GM21723 (cell line): ENCODE results near the gene SPOP.
"Not testable (repeated sequence)": the region's sequence is repeated elsewhere in the genome, so short reads cannot be mapped to it uniquely, and the experiment has no call there.

ENCODE experiments used
- ATAC-seq: cut with Tn5 transposase; IDR thresholded peaks from one replicate; pipeline ENCODE4 v1.9.1; 2021; ENCODE audit warnings: mild to moderate bottlenecking, moderate library complexity; ENCODE audit not compliant: unreplicated experiment

Gene SPOP

DNA sequence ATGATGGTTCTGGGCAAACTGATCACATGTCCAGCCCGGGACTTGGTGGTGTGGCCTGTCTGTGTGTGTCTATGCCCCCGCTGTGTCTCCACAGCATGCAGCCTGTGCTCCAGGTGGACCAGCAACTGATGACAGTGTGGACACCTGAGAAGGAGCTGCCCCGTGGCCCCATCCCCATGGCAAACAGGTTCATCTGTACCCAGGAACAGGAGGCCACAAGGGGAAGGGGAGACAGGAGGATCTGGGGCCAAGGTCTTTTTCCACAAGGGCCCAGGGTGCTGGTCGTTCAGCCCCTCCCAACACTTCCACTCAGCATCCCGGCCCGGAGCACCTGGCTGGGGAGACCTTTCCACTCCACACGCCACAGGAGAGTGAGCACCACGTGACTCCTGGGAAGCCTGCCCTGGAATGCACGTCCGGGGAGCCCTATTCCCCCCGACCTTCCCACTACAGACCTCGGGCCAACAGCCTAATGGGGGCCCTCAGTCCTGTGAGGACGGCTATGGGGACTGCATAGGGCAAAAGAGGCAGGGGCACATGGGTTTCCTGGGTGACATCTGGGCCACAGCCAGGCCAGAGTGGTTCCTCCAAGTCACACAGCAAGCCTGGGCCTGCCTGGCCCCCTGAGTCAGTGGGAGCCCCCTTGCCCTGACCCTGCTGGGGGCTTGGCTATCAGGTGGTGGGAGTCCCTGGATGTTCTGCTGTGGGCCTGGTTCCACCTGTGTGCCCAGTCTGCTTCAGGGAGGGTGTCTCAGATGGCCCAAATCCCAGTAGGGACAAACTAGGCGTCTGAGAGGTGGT is 123.0 kb downstream of the SPOP start:
- ATAC-seq = no peak

DNA sequence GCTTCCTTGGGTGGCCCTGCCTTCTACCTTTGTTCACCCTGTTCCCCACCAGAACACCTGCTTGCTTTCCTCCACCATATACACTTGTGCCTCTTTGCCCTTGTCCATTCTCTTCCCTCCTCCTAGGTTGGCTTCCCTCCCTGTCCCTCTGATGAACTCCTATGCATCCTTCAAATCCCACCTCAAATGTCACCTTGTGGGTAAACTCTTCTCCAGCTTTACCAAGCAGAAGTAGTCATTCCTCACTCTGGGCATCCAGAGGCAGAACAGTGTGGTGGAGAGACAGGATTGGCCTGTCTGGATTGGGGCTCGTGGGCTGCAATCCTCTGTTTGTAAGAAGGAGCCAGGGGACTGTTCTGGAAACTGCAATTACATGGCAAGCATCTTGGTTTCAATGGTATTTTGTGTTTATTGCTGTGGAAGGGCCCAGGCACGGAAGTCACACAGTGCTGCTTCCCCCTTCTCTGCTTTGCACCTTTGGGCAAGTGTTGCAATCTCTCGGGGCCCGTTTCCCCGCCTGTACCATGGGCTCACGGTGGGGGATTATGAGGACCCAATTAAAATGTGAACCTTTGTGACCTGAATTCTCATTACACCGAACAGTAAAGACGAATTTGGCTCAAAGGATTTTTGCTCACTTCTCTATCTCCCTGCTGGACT is 124.1 kb downstream of the SPOP start:
- ATAC-seq = no peak

DNA sequence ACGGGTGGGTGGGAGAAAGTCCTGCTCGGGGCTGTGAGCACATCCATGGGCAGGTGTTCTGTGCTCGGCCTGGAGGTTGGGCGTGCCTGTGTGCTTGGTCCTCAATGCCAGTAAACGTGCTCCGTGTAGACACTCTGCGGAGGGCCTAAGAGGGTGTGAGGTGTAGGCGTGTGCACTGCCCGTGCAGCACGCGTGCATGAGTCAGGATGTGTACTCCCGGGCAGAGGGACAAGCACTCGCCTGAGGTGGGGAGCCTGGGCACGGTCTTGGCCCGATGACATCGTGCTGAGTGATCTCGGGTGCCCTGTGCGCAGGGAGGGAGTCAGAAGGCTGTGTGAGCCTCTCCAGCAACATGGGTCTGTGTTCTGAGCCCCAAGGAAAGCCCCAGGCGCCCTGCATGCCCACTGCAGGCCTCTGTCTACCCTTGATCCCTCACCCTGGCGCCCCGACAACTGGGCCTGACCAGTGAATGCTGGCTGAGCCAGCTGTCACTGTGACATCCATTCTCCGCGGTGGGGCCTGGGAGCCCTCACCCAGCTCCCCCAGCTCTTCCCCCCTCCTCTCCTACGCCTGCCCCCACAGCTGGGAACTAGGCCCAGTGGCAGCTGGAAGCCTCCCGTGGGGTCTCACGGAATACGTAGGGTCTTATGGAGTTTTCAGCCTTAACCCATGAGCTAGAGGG is 125.7 kb downstream of the SPOP start:
- ATAC-seq = no peak

DNA sequence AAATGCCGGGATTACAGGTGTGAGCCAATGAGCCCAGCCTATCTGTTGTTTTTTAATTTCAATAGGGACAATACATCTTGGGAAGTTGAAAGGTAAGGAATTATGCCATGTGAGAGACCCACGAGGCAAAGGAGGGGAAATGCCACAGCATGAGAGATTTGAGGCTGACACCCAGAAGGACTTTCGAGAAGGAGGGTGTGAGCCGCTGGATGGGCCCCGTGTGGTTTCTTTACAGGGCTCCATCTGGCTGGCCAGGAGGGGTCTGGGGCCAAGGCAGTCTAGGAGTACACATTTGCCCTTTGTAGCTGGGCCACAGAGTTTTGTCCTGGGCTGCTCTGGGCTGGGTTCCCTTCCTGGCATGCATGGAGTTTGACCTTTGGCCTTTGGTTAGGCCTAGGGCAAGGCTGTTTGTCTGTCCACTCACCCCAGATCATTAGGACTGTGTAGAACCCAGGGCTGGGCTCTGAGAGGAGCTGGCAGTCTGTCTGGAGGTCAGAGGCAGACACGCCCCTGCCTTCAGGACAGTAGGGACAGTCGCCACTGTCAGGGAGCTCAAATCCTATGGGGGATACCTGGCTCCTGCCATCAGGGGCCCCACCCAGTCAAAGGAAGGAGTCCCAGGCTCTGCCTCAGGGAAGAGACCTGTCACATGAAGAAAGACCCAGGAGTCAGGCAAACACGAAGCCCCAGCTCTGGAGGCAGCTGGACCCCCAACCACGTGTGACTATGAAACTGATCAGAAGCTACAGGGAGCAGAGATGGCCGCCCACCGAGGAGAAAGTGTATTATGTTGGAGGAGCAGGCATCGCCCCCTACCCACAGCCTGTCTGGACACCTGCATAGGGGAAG is 126.5 kb downstream of the SPOP start:
- ATAC-seq = no peak

DNA sequence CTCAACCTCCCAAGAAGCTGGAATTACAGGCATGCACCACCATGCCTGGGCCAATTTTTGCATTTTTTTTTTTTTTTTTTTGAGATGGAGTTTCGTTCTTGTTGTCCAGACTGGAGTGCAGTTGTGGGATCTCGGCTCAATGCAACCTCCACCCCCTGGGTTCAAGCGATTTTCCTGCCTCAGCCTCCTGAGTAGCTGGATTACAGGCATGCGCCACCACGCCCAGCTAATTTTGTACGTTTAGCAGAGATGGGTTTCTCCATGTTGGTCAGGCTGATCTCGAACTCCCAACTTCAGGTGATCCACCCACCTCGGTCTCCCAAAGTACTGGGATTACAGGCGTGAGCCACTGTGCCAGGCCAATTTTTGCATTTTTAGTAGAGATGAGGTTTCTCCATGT is 127.1 kb downstream of the SPOP start:
- not testable (repeated sequence) for ATAC-seq

DNA sequence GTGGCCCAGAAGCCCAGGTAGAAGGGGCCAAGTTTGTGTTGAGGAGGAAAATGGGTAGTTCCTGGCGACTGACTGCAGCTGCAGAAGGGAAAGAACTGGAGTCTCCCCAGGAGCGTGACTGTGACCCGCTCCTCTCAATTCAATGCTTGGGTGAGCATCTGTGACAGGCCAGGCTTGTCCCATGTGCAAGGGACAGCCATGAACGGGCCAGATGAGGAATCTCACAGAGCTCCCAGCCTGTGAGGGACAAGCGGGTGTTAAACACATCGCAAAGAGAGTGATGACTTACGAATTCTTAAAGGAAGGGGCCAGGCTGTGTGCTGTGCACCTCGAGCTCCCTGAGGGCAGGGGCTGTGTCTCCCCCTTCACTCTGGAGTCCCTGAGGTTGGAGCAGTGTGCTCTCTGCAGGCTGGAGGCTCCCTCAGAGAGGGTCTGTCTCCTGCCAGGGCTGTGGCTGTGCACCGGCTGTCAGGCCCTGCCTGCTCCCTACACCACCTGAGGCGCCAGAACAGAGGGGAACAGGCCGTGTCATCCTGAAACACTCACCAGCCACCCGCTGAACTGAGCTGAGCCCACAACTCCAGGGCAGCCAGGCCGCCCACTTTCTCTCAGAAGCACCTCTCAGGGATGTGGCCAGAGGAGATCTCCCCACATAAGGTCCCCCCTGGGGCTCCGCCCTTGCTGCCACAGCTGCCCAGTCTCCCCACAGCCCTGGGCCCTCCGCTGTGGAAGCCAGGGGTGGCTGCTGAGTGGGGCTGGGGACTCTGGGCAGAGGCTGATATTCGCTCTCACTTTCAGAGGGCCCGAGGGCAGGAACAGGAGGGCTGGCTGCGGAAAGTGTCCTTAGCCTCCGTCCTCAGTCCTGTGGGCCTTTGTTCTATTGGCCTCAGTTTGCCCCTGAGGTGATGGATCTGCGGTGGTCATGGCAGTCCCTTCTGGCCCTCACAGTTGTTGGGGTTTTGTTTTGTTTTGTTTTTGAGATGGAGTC is 127.9 kb downstream of the SPOP start:
- ATAC-seq = no peak

DNA sequence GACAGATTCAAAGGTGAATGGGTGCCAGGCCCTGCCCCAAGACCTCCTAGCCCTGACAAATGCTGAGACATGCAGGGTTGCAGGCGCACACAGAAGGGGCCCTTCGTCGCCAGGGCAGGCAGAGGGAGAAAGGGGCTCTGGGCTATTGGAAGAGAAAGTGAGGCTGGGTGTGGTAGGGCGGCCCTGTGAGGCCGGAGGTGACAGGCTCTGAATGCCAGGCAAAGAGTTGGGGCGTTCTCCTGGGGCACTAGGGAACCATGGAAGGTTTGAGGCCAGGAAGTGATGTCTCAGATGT is 128.6 kb downstream of the SPOP start:
- no peak for ATAC-seq
